K562 (cell line): ENCODE data around the gene FANCC.

ENCODE experiments used
- EP300 ChIP-seq: IDR thresholded peaks from 2 replicates; pipeline ENCODE4 v1.6.1; 2012; ENCODE audit warnings: low read length, improper control_type of control experiment
- FUS ChIP-seq: fragments of 200-400 bp; formaldehyde crosslinking; optimal IDR thresholded peaks from 2 replicates; pipeline ENCODE3; 2017; ENCODE audit warnings: low read depth, low read length
- IFI16 ChIP-seq: fragments of 250-450 bp; sonication (Bioruptor Pico); IDR thresholded peaks from 2 replicates; pipeline ENCODE4 v2.1.2; 2022; ENCODE audit warnings: mild to moderate bottlenecking, inconsistent platforms
- NBN ChIP-seq: fragments of 450-650 bp; IDR thresholded peaks from 2 replicates; pipeline ENCODE4 v1.6.1; 2016; ENCODE audit warnings: low read depth, mild to moderate bottlenecking
- RNF2 ChIP-seq: sonication (generic); IDR thresholded peaks from 2 replicates; pipeline ENCODE4 v1.6.1; 2016
- SLC30A9 ChIP-seq: fragments of 250-450 bp; sonication (Bioruptor Pico); IDR thresholded peaks from 2 replicates; pipeline ENCODE4 v1.8.0; 2022; ENCODE audit warnings: mild to moderate bottlenecking, moderate library complexity
- SOX6 ChIP-seq: fragments of 450-650 bp; IDR thresholded peaks from 2 replicates; pipeline ENCODE4 v1.6.1; 2014; ENCODE audit warnings: mild to moderate bottlenecking
- TF ChIP-seq, protein P1 (sequence below), 3 experiments: IDR thresholded peaks in 2 of 3; conservative IDR thresholded peaks in 1 of 3; 2 replicates each; pipeline ENCODE4 v1.5.1; 2011 to 2012; ENCODE audit warnings: low read length in 3 of 3, mild to moderate bottlenecking in 3 of 3, control low read depth in 2 of 3, improper control_type of control experiment in 1 of 3, inconsistent platforms in 1 of 3, low read depth in 1 of 3, mixed read lengths in 1 of 3, moderate library complexity in 1 of 3; ENCODE audit not compliant: insufficient read depth in 2 of 3
- TF ChIP-seq, protein P2 (sequence below): sonication (generic); formaldehyde crosslinking; IDR thresholded peaks from 2 replicates; pipeline ENCODE4 v1.8.1; 2022; ENCODE audit warnings: missing genetic modification reagents

DNA sequence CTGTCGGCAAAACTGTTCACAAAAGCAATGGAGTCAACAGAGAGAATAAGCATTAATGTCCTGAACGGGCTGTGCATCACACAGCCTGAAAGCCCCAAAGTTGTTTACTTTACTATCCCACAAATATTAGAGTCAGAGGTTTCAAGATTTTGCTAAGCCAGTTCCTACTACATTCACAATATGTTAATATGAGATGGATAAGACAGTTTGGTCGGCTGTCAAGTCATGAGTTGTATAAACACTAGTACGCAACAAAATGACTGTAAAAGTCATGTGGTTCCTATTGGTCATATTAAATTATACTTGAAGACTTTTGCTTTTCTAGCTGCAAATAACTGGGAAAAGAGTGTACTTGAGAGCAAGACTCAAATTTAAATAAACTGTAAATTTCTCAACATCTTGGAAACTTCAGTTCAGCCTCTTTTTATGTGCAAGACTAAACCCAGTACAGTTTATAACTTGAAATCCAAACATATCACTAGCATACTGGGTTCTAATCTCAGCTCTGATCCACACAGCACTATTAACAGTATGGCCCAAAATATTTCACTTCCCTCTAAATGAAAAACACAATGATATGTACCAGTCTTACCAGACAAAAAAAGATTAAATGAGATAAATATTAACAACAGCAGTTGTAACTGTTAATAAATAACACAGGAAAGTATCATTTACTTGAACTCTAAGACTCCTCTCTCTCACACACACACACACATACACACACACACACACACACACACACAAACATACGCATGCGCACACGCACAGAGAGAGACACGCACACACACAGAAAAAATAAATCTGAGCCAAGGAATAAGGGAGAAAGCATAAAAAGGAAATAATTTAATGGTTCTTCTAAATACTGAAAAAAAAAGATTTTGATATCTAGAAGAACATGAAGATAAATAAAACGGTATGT, 33.1 kb downstream of the FANCC start:
- TF ChIP-seq, protein P1, sequence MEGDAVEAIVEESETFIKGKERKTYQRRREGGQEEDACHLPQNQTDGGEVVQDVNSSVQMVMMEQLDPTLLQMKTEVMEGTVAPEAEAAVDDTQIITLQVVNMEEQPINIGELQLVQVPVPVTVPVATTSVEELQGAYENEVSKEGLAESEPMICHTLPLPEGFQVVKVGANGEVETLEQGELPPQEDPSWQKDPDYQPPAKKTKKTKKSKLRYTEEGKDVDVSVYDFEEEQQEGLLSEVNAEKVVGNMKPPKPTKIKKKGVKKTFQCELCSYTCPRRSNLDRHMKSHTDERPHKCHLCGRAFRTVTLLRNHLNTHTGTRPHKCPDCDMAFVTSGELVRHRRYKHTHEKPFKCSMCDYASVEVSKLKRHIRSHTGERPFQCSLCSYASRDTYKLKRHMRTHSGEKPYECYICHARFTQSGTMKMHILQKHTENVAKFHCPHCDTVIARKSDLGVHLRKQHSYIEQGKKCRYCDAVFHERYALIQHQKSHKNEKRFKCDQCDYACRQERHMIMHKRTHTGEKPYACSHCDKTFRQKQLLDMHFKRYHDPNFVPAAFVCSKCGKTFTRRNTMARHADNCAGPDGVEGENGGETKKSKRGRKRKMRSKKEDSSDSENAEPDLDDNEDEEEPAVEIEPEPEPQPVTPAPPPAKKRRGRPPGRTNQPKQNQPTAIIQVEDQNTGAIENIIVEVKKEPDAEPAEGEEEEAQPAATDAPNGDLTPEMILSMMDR (IDR thresholded peaks at IDR 0.05 in 2 of 3, conservative IDR thresholded peaks at IDR 0.05 in 1 of 3; ENCODE audit: insufficient read depth in 2 of 3, low read depth in 1 of 3, low read length in 3 of 3): no peak
- TF ChIP-seq FUS: no peak
- no peak for TF ChIP-seq RNF2
- TF ChIP-seq, protein P2, sequence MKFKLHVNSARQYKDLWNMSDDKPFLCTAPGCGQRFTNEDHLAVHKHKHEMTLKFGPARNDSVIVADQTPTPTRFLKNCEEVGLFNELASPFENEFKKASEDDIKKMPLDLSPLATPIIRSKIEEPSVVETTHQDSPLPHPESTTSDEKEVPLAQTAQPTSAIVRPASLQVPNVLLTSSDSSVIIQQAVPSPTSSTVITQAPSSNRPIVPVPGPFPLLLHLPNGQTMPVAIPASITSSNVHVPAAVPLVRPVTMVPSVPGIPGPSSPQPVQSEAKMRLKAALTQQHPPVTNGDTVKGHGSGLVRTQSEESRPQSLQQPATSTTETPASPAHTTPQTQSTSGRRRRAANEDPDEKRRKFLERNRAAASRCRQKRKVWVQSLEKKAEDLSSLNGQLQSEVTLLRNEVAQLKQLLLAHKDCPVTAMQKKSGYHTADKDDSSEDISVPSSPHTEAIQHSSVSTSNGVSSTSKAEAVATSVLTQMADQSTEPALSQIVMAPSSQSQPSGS (CRISPR knock-in tag): no peak
- no peak for TF ChIP-seq NBN
- no peak for TF ChIP-seq SOX6
- TF ChIP-seq EP300: no peak
- no peak for TF ChIP-seq IFI16 (CRISPR knock-in tag)
- no peak for TF ChIP-seq SLC30A9 (CRISPR knock-in tag)
